ENCODE measurements around the gene ASTL.

DNA sequence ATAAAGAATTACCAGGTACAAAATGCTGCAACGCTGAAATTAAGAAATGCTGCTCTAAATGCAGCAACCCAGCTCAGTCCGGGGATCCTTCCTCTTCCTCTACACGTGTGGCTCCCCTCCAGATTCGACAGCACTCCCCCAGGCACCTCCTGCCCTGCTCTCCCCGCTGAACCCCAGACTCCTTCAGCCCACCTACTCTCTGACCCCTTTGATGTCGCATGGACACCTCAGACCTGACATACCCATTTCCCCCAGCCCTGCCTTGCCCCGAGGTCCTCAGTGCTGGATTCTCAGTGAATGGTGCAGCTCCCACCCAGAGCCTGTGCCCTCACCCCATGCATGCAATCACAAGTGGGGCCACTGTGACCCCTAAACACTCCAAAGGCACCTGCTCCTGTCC lies 17.3 kb downstream of the ASTL start:
- TF ChIP-seq, protein P1, sequence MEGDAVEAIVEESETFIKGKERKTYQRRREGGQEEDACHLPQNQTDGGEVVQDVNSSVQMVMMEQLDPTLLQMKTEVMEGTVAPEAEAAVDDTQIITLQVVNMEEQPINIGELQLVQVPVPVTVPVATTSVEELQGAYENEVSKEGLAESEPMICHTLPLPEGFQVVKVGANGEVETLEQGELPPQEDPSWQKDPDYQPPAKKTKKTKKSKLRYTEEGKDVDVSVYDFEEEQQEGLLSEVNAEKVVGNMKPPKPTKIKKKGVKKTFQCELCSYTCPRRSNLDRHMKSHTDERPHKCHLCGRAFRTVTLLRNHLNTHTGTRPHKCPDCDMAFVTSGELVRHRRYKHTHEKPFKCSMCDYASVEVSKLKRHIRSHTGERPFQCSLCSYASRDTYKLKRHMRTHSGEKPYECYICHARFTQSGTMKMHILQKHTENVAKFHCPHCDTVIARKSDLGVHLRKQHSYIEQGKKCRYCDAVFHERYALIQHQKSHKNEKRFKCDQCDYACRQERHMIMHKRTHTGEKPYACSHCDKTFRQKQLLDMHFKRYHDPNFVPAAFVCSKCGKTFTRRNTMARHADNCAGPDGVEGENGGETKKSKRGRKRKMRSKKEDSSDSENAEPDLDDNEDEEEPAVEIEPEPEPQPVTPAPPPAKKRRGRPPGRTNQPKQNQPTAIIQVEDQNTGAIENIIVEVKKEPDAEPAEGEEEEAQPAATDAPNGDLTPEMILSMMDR (IDR thresholded peaks at IDR 0.05; ENCODE audit: insufficient read depth, low read length, poor library complexity, severe bottlenecking): no peak
- TF ChIP-seq EZH2phosphoT487 (conservative IDR thresholded peaks at IDR 0.05; ENCODE audit: low read length): no peak
